ENCODE measurements around the gene PLPPR2. TPM values are rescaled to one million over a fixed set of nuclear protein-coding genes. Genes with fewer than 3 reads are reported as not detected.

The PLPPR2 gene
- total and polyA plus RNA-seq, 2 of the 4 experiments (the other 2 are of a cell fraction), result 3.9 to 45.2 TPM

DNA sequence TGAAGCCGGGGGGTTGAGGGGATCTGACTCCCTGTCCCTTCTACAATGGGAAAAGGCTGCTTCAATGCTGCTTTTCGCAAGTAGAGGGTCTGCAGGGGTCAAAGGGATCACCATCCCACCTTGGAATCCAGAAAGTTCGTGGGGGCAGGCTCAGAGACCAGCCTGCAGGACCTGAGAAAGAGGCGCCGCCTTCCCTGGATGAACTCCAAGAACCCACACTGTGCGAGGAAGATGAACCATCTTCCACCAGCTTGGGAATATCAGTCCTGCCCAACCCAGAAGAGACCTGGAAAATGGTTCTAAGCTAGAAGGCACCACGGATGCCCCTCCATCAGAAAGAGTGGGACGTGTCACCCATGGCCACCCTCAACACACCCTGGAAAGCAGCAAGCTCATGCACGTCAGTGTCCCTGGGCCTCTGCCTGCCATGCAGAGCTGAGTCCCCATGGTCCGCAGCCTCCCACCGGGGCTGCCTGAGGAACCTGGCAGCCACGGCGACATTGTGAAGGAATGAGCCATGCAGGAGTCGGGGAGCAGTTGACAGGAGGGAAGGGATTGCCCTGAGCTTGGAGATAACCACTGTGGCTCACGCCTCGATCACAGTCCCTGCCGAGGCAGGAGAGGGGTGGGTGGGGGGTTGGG lies 30.4 kb upstream of the PLPPR2 start:
- ChIA-PET POLR2A (ENCODE audit: unreplicated experiment) (no interaction called here), CTCF (no interaction called here)
- H3K27ac ChIP-seq (ENCODE audit: insufficient read depth, low read length), result peak overlapping the region; percentile 8; the same call in 1 of the 2 replicates
- H3K9me1 ChIP-seq (ENCODE audit: insufficient read depth, low read length), result peaks cover 10% of the 10 kb centered on the region
- H3K18ac ChIP-seq (ENCODE audit: low read depth, low read length), result no peak overlapping the region
- peak overlapping the region; percentile 67 for H2BK20ac ChIP-seq (ENCODE audit: low read depth, low read length)
- H3K9ac ChIP-seq (ENCODE audit: low read depth, low read length), result no peak overlapping the region
- H2AFZ ChIP-seq (replicated peaks; ENCODE audit: low read length, poor library complexity), result peak overlapping the region; percentile 38
- H2BK15ac ChIP-seq (ENCODE audit: low read depth, low read length), result peak overlapping the region; percentile 35; the same call in 1 of the 3 replicates
- peak overlapping the region in 1 of 2 experiments; percentile 39; a peak in 1 of 4 replicates for H4K8ac ChIP-seq (ENCODE audit: low read depth in 2 of 2, low read length in 2 of 2)
- no peak overlapping the region for H4K5ac ChIP-seq (ENCODE audit: low read depth, low read length)
- H3K56ac ChIP-seq (ENCODE audit: extremely low read depth, insufficient read depth, low read length), result no peak overlapping the region
- intact Hi-C loops (cut with micrococcal nuclease) (loop anchor here (1.0 kb wide), 1 partner anchor 14 kb away; the partner anchor contains the start of gene RAB3D), in situ Hi-C loops (cut with MboI; ENCODE audit: low sequenced_read_pairs) (no loop called here), dilution Hi-C loops (cut with HindIII; ENCODE audit: low sequenced_read_pairs, unreplicated experiment) (no loop called here)
- peak overlapping the region; percentile 84 for H2AK5ac ChIP-seq (ENCODE audit: low read depth, low read length)
- peak overlapping the region; percentile 7; the same call in 1 of the 2 replicates for H3K4me2 ChIP-seq (ENCODE audit: low read depth, low read length)
- H3K4me3 ChIP-seq (ENCODE audit: insufficient read depth, low read depth, low read length), result no peak overlapping the region
- H3K9me3 ChIP-seq (ENCODE audit: control insufficient read depth, insufficient read depth, low read length), result no peaks in the 10 kb centered on the region
- H3K79me1 ChIP-seq (ENCODE audit: low read depth in 1 of 2, low read length in 2 of 2), result no peaks in the 10 kb centered on the region
- peak overlapping the region; percentile 63 for H2BK120ac ChIP-seq (ENCODE audit: low read depth, low read length)
- WGBS, 2 experiments (ENCODE audit: extremely low coverage in 2 of 2, insufficient read length in 1 of 2), result 51% methylated on average over 4 of the region's 17 CpGs; no CpG with 5 or more reads in 1 of the 2 experiments
- no peak for DNase-seq
- H3K4ac ChIP-seq (ENCODE audit: low read depth, low read length), result peak overlapping the region; percentile 84
- peak overlapping the region; percentile 34 for H2AK9ac ChIP-seq (replicated peaks; ENCODE audit: low read depth, low read length, poor library complexity)
- H3K14ac ChIP-seq (replicated peaks; ENCODE audit: low read depth, low read length), result peak overlapping the region; percentile 80
- H3K36me3 ChIP-seq (ENCODE audit: control insufficient read depth, insufficient read depth, low read length), result peaks cover 7% of the 10 kb centered on the region; the same call in 1 of the 2 replicates
- peak overlapping the region; percentile 74; the same call in 1 of the 2 replicates for H4K91ac ChIP-seq (ENCODE audit: insufficient read depth, low read depth, low read length)
- no peak overlapping the region for H3K23ac ChIP-seq (ENCODE audit: low read depth, low read length)
- H4K20me1 ChIP-seq (ENCODE audit: insufficient read depth, low read length), result no peaks in the 10 kb centered on the region
- H3K27me3 ChIP-seq (ENCODE audit: control insufficient read depth, insufficient read depth, low read length), result no peaks in the 10 kb centered on the region
- peaks cover 12% of the 10 kb centered on the region for H3K4me1 ChIP-seq (ENCODE audit: control insufficient read depth, insufficient read depth, low read length)
- BruUV-seq (replicated peaks), result no TSS peak
- no peak for ATAC-seq (ENCODE audit: low read depth)
- H2BK5ac ChIP-seq (ENCODE audit: low read depth, low read length, poor library complexity, severe bottlenecking), result no peak overlapping the region
- TF ChIP-seq FOS (IDR thresholded peaks at IDR 0.05; ENCODE audit: low read depth, low read length) (no peak), MAFK (IDR thresholded peaks at IDR 0.05; ENCODE audit: low read depth, low read length) (no peak), BHLHE40 (IDR thresholded peaks at IDR 0.05; ENCODE audit: low read depth, low read length) (no peak), SMC3 (IDR thresholded peaks at IDR 0.05; ENCODE audit: low read depth, low read length) (no peak), MAZ (IDR thresholded peaks at IDR 0.05; ENCODE audit: borderline replicate concordance, low read depth, low read length) (no peak), RFX5 (IDR thresholded peaks at IDR 0.05; ENCODE audit: low read depth, low read length) (no peak), RAD21 (IDR thresholded peaks at IDR 0.05; ENCODE audit: low read length) (no peak), CHD1 (IDR thresholded peaks at IDR 0.05; ENCODE audit: low read depth, low read length) (no peak), NFE2L2 (IDR thresholded peaks at IDR 0.05; ENCODE audit: low read depth, low read length) (no peak), POLR2A (IDR thresholded peaks at IDR 0.05; ENCODE audit: low read depth, low read length) (no peak), MXI1 (IDR thresholded peaks at IDR 0.05; ENCODE audit: borderline replicate concordance, low read depth, low read length) (no peak), RCOR1 (IDR thresholded peaks at IDR 0.05; ENCODE audit: insufficient replicate concordance, low read length) (no peak)
- TF ChIP-seq, protein P1, sequence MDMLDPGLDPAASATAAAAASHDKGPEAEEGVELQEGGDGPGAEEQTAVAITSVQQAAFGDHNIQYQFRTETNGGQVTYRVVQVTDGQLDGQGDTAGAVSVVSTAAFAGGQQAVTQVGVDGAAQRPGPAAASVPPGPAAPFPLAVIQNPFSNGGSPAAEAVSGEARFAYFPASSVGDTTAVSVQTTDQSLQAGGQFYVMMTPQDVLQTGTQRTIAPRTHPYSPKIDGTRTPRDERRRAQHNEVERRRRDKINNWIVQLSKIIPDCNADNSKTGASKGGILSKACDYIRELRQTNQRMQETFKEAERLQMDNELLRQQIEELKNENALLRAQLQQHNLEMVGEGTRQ (IDR thresholded peaks at IDR 0.05; ENCODE audit: low read depth, low read length), result no peak
- TF ChIP-seq, protein P2, sequence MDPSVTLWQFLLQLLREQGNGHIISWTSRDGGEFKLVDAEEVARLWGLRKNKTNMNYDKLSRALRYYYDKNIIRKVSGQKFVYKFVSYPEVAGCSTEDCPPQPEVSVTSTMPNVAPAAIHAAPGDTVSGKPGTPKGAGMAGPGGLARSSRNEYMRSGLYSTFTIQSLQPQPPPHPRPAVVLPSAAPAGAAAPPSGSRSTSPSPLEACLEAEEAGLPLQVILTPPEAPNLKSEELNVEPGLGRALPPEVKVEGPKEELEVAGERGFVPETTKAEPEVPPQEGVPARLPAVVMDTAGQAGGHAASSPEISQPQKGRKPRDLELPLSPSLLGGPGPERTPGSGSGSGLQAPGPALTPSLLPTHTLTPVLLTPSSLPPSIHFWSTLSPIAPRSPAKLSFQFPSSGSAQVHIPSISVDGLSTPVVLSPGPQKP (IDR thresholded peaks at IDR 0.05; ENCODE audit: borderline replicate concordance, low read depth, low read length), result no peak
- TF ChIP-seq, protein P3, sequence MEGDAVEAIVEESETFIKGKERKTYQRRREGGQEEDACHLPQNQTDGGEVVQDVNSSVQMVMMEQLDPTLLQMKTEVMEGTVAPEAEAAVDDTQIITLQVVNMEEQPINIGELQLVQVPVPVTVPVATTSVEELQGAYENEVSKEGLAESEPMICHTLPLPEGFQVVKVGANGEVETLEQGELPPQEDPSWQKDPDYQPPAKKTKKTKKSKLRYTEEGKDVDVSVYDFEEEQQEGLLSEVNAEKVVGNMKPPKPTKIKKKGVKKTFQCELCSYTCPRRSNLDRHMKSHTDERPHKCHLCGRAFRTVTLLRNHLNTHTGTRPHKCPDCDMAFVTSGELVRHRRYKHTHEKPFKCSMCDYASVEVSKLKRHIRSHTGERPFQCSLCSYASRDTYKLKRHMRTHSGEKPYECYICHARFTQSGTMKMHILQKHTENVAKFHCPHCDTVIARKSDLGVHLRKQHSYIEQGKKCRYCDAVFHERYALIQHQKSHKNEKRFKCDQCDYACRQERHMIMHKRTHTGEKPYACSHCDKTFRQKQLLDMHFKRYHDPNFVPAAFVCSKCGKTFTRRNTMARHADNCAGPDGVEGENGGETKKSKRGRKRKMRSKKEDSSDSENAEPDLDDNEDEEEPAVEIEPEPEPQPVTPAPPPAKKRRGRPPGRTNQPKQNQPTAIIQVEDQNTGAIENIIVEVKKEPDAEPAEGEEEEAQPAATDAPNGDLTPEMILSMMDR (conservative IDR thresholded peaks at IDR 0.05; ENCODE audit: low read depth, low read length), result no peak
